Measurements from ENCODE around the gene CMC2.

GRCh38 chr16:80954985-80955384 is 51.7 kb downstream of the CMC2 start:
- no peak for TF ChIP-seq POLR2AphosphoS5 (IDR thresholded peaks at IDR 0.05; ENCODE audit: low read depth, low read length)
- TF ChIP-seq TAF1 (IDR thresholded peaks at IDR 0.05; ENCODE audit: borderline replicate concordance, insufficient read depth, low read length) = no peak
- TF ChIP-seq, protein P1, sequence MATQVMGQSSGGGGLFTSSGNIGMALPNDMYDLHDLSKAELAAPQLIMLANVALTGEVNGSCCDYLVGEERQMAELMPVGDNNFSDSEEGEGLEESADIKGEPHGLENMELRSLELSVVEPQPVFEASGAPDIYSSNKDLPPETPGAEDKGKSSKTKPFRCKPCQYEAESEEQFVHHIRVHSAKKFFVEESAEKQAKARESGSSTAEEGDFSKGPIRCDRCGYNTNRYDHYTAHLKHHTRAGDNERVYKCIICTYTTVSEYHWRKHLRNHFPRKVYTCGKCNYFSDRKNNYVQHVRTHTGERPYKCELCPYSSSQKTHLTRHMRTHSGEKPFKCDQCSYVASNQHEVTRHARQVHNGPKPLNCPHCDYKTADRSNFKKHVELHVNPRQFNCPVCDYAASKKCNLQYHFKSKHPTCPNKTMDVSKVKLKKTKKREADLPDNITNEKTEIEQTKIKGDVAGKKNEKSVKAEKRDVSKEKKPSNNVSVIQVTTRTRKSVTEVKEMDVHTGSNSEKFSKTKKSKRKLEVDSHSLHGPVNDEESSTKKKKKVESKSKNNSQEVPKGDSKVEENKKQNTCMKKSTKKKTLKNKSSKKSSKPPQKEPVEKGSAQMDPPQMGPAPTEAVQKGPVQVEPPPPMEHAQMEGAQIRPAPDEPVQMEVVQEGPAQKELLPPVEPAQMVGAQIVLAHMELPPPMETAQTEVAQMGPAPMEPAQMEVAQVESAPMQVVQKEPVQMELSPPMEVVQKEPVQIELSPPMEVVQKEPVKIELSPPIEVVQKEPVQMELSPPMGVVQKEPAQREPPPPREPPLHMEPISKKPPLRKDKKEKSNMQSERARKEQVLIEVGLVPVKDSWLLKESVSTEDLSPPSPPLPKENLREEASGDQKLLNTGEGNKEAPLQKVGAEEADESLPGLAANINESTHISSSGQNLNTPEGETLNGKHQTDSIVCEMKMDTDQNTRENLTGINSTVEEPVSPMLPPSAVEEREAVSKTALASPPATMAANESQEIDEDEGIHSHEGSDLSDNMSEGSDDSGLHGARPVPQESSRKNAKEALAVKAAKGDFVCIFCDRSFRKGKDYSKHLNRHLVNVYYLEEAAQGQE (IDR thresholded peaks at IDR 0.05; ENCODE audit: insufficient read depth in 1 of 2, low read depth in 2 of 2, low read length in 2 of 2) = no peak
- no peak for TF ChIP-seq SIN3A (IDR thresholded peaks at IDR 0.05; ENCODE audit: borderline replicate concordance, insufficient read depth, low read length)
- TF ChIP-seq FOXP2 (optimal IDR thresholded peaks at IDR 0.05; ENCODE audit: borderline replicate concordance, extremely low read depth, extremely low read length, insufficient read depth) = no peak
